Fibroblast of villous mesenchyme (primary cell): Measurements from ENCODE around the gene SMPDL3B. TPM values are rescaled to one million over a fixed set of nuclear protein-coding genes. Genes with fewer than 3 reads are reported as not detected.

Source experiments
- DNase-seq: peaks from one replicate; pipeline ENCODE4 v3.0.0-alpha.2; 2010; ENCODE audit warnings: low read depth
- H3K4me3 ChIP-seq: 2 replicates; pipeline ENCODE4 v1.5.1; 2011; ENCODE audit warnings: low read depth, mild to moderate bottlenecking, low read length
- total RNA-seq: library from RNA; depleted of rRNA; stranded (reverse); fragments of >200 nt; gene quantifications from 2 replicates; pipeline ENCODE4 v1.2.3, GENCODE V29; 2012
- TF ChIP-seq, protein P1 (sequence below): IDR thresholded peaks from 2 replicates; pipeline ENCODE4 v1.5.1; 2012; ENCODE audit warnings: low read depth, mild to moderate bottlenecking, low read length; ENCODE audit not compliant: insufficient read depth

The SMPDL3B gene
- total RNA-seq, 1 donor, result not detected

GRCh38 chr1:27952147-27952546 lies 17.3 kb downstream of the SMPDL3B start:
- TF ChIP-seq, protein P1, sequence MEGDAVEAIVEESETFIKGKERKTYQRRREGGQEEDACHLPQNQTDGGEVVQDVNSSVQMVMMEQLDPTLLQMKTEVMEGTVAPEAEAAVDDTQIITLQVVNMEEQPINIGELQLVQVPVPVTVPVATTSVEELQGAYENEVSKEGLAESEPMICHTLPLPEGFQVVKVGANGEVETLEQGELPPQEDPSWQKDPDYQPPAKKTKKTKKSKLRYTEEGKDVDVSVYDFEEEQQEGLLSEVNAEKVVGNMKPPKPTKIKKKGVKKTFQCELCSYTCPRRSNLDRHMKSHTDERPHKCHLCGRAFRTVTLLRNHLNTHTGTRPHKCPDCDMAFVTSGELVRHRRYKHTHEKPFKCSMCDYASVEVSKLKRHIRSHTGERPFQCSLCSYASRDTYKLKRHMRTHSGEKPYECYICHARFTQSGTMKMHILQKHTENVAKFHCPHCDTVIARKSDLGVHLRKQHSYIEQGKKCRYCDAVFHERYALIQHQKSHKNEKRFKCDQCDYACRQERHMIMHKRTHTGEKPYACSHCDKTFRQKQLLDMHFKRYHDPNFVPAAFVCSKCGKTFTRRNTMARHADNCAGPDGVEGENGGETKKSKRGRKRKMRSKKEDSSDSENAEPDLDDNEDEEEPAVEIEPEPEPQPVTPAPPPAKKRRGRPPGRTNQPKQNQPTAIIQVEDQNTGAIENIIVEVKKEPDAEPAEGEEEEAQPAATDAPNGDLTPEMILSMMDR, result no peak
- no peak for DNase-seq
- H3K4me3 ChIP-seq, result no peak overlapping the region

DNA sequence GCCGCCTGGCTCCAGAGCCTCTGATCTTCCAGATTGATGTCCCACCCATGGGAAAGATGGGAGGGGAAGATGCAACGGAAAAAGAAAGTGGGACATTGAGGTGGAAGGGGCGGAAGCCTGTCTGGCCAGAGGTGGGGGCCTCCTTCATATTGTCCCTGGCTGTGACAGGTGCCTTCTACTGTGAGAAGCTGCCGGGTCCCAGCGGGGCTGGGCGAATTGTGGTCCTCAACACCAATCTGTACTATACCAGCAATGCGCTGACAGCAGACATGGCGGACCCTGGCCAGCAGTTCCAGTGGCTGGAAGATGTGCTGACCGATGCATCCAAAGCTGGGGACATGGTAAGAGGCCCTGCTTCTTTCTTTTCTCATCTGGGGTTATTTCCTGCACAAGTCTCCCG lies 19.4 kb downstream of the SMPDL3B start:
- no peak overlapping the region for H3K4me3 ChIP-seq
- TF ChIP-seq, protein P1, result no peak
- DNase-seq, result no peak

- no peak overlapping the region for H3K4me3 ChIP-seq
- TF ChIP-seq, protein P1, result no peak
- no peak for DNase-seq
Observed at GRCh38 chr1:27955076-27955475, 20.3 kb downstream of the SMPDL3B start.

GRCh38 chr1:27956761-27957160 lies 22.0 kb downstream of the SMPDL3B start:
- TF ChIP-seq, protein P1, result no peak
- DNase-seq, result no peak
- no peak overlapping the region for H3K4me3 ChIP-seq

- H3K4me3 ChIP-seq, result no peak overlapping the region
- TF ChIP-seq, protein P1, result no peak
- no peak for DNase-seq
Observed at GRCh38 chr1:27957655-27958054, 22.9 kb downstream of the SMPDL3B start.

DNA sequence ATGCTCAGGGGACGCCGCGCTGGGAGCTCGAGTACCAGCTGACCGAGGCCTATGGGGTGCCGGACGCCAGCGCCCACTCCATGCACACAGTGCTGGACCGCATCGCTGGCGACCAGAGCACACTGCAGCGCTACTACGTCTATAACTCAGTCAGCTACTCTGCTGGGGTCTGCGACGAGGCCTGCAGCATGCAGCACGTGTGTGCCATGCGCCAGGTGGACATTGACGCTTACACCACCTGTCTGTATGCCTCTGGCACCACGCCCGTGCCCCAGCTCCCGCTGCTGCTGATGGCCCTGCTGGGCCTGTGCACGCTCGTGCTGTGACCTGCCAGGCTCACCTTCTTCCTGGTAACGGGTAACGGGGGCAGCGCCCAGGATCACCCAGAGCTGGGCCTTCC lies 23.7 kb downstream of the SMPDL3B start:
- TF ChIP-seq, protein P1, result no peak
- no peak for DNase-seq
- no peak overlapping the region for H3K4me3 ChIP-seq
